T-helper 2 cell treated with Interferon-gamma antibody and Interleukin-4, amounts not matched to agents 100 ng/mL and 5 ng/mL, for 36 hours (primary cell): Measurements from ENCODE around the gene DMRTA2. TPM values are rescaled to one million over a fixed set of nuclear protein-coding genes. Genes with fewer than 3 reads are reported as not detected.

Experiments used
- intact Hi-C: fragments of 100-400 bp; cut with micrococcal nuclease; formaldehyde crosslinking; loops from one replicate; pipeline ENCODE4 v1.15.1; 2023
- total RNA-seq: library from RNA; stranded (reverse); gene quantifications from 2 replicates; pipeline ENCODE4 v1.2.3, GENCODE V29; 2022

Gene DMRTA2
- not detected in 2 replicates for total RNA-seq

GRCh38 chr1:50422946-50423669, at the start of gene DMRTA2:
TSS of gene DMRTA2 (minus strand) at chr1:50423443. CDS start at chr1:50421536, 1,907 bp downstream.
- intact Hi-C loops, result no loop called here

GRCh38 chr1:50471967-50472366, 48.7 kb upstream of the DMRTA2 start:
- intact Hi-C loops, result no loop called here

- intact Hi-C loops, result no loop called here
Measured at GRCh38 chr1:50462964-50463363, 39.7 kb upstream of the DMRTA2 start.

GRCh38 chr1:50458507-50458906, 35.3 kb upstream of the DMRTA2 start:
- intact Hi-C loops, result no loop called here

GRCh38 chr1:50454911-50455310, 31.7 kb upstream of the DMRTA2 start:
- intact Hi-C loops, result no loop called here

GRCh38 chr1:50453266-50453665, 30.0 kb upstream of the DMRTA2 start:
- intact Hi-C loops, result no loop called here

- intact Hi-C loops, result no loop called here
Measured at GRCh38 chr1:50452700-50453099, 29.5 kb upstream of the DMRTA2 start.

- intact Hi-C loops, result no loop called here
Measured at GRCh38 chr1:50450861-50451653, 27.8 kb upstream of the DMRTA2 start.

- intact Hi-C loops, result no loop called here
Measured at GRCh38 chr1:50447961-50448360, 24.7 kb upstream of the DMRTA2 start.

- intact Hi-C loops, result no loop called here
Measured at GRCh38 chr1:50441183-50441582, 17.9 kb upstream of the DMRTA2 start.

- intact Hi-C loops, result no loop called here
Measured at GRCh38 chr1:50438945-50439344, 15.7 kb upstream of the DMRTA2 start.

- intact Hi-C loops, result no loop called here
Measured at GRCh38 chr1:50436489-50436888, 13.2 kb upstream of the DMRTA2 start.

GRCh38 chr1:50430010-50430405, 6.8 kb upstream of the DMRTA2 start:
- intact Hi-C loops, result no loop called here

- intact Hi-C loops, result loop anchor here (1.0 kb wide), 1 partner anchor 11 kb away; no protein-coding TSS in a partner anchor
Measured at GRCh38 chr1:50427818-50428779, 4.9 kb upstream of the DMRTA2 start.

- intact Hi-C loops, result no loop called here
Measured at GRCh38 chr1:50427086-50427817, 4.0 kb upstream of the DMRTA2 start.

GRCh38 chr1:50426702-50427085, 3.5 kb upstream of the DMRTA2 start:
- intact Hi-C loops, result no loop called here

- intact Hi-C loops, result no loop called here
Measured at GRCh38 chr1:50426108-50426700, 3.0 kb upstream of the DMRTA2 start.

GRCh38 chr1:50425376-50426107, 2.3 kb upstream of the DMRTA2 start:
- intact Hi-C loops, result no loop called here

GRCh38 chr1:50424884-50425375, 1.7 kb upstream of the DMRTA2 start:
- intact Hi-C loops, result no loop called here
